Inflammatory macrophage treated with lipopolysaccharide for 4 hours (primary cell): ENCODE results near the gene CYP46A1.
"Not testable (repeated sequence)": the region's sequence is repeated elsewhere in the genome, so short reads cannot be mapped to it uniquely, and the experiment has no call there.

Source experiments
- DNase-seq: peaks from one replicate; pipeline ENCODE4 v3.0.0-alpha.2; 2020

The CYP46A1 gene

GRCh38 chr14:99748529-99748928, 64.4 kb downstream of the CYP46A1 start:
- no peak for DNase-seq

- no peak for DNase-seq
Measured at GRCh38 chr14:99749142-99749541, 65.0 kb downstream of the CYP46A1 start.

GRCh38 chr14:99749763-99750715, 65.9 kb downstream of the CYP46A1 start:
- DNase-seq = no peak

GRCh38 chr14:99750746-99751450, 66.8 kb downstream of the CYP46A1 start:
- DNase-seq = no peak

- DNase-seq = no peak
Measured at GRCh38 chr14:99751539-99752485, 67.7 kb downstream of the CYP46A1 start.

- no peak for DNase-seq
Measured at GRCh38 chr14:99752486-99753121, 68.5 kb downstream of the CYP46A1 start.

GRCh38 chr14:99753225-99754140, 69.4 kb downstream of the CYP46A1 start:
- no peak for DNase-seq

GRCh38 chr14:99754141-99755067, 70.3 kb downstream of the CYP46A1 start:
- no peak for DNase-seq

GRCh38 chr14:99755068-99755405, 70.9 kb downstream of the CYP46A1 start:
- DNase-seq = no peak

- DNase-seq = no peak
Measured at GRCh38 chr14:99755629-99756603, 71.8 kb downstream of the CYP46A1 start.

- DNase-seq = no peak
Measured at GRCh38 chr14:99756796-99757195, 72.7 kb downstream of the CYP46A1 start.

GRCh38 chr14:99757331-99758070, 73.4 kb downstream of the CYP46A1 start:
- no peak for DNase-seq

GRCh38 chr14:99758121-99758821, 74.2 kb downstream of the CYP46A1 start:
- DNase-seq = no peak

- no peak for DNase-seq
Measured at GRCh38 chr14:99758872-99759545, 74.9 kb downstream of the CYP46A1 start.

- DNase-seq = no peak
Measured at GRCh38 chr14:99759546-99759925, 75.4 kb downstream of the CYP46A1 start.

- DNase-seq = no peak
Measured at GRCh38 chr14:99760817-99761216, 76.7 kb downstream of the CYP46A1 start.

- DNase-seq = not testable (repeated sequence)
Measured at GRCh38 chr14:99762911-99763310, 78.8 kb downstream of the CYP46A1 start.
